ENCODE measurements around the gene PTPN12.
"Not testable (repeated sequence)": the region's sequence is repeated elsewhere in the genome, so short reads cannot be mapped to it uniquely, and the experiment has no call there.

PTPN12 gene

GRCh38 chr7:77537136-77537777 lies at the start of gene PTPN12:
PTPN12 (plus strand) TSS chr7:77537295; CDS start chr7:77537547, 252 bp downstream.
- no peak for DNase-seq

- no peak for DNase-seq
Observed at GRCh38 chr7:77488986-77489385, 48.1 kb upstream of the PTPN12 start.

GRCh38 chr7:77497079-77497478 lies 40.0 kb upstream of the PTPN12 start:
- DNase-seq = no peak

- DNase-seq = no peak
Observed at GRCh38 chr7:77498659-77499379, 38.3 kb upstream of the PTPN12 start.

- no peak for DNase-seq
Observed at GRCh38 chr7:77501192-77501515, 35.9 kb upstream of the PTPN12 start.

- no peak for DNase-seq
Observed at GRCh38 chr7:77504951-77505350, 32.1 kb upstream of the PTPN12 start.

- DNase-seq = no peak
Observed at GRCh38 chr7:77506899-77507298, 30.2 kb upstream of the PTPN12 start.

GRCh38 chr7:77513002-77513670 lies 24.0 kb upstream of the PTPN12 start:
- not testable (repeated sequence) for DNase-seq

- no peak for DNase-seq
Observed at GRCh38 chr7:77516085-77516484, 21.0 kb upstream of the PTPN12 start.

- no peak for DNase-seq
Observed at GRCh38 chr7:77520261-77520660, 16.8 kb upstream of the PTPN12 start.

- DNase-seq = not testable (repeated sequence)
Observed at GRCh38 chr7:77521537-77521936, 15.6 kb upstream of the PTPN12 start.

- no peak for DNase-seq
Observed at GRCh38 chr7:77524731-77525130, 12.4 kb upstream of the PTPN12 start.

GRCh38 chr7:77525231-77525630 lies 11.9 kb upstream of the PTPN12 start:
- no peak for DNase-seq

GRCh38 chr7:77528368-77528767 lies 8.7 kb upstream of the PTPN12 start:
- DNase-seq = no peak

- DNase-seq = no peak
Observed at GRCh38 chr7:77529279-77529678, 7.8 kb upstream of the PTPN12 start.

GRCh38 chr7:77531038-77531437 lies 6.1 kb upstream of the PTPN12 start:
- no peak for DNase-seq

- no peak for DNase-seq
Observed at GRCh38 chr7:77532247-77532646, 4.8 kb upstream of the PTPN12 start.

- not testable (repeated sequence) for DNase-seq
Observed at GRCh38 chr7:77532732-77533131, 4.4 kb upstream of the PTPN12 start.

GRCh38 chr7:77534046-77534445 lies 3.0 kb upstream of the PTPN12 start:
- not testable (repeated sequence) for DNase-seq

- no peak for DNase-seq
Observed at GRCh38 chr7:77536017-77536412, 1.1 kb upstream of the PTPN12 start.

- peak; percentile 95 for DNase-seq
Observed at GRCh38 chr7:77536413-77537135, 521 bp upstream of the PTPN12 start.

GRCh38 chr7:77537778-77538280 lies 734 bp downstream of the PTPN12 start:
- DNase-seq = peak; percentile 20
